Activated B cell treated with CpG ODN at 0.5 μM for 24 hours (primary cell): ENCODE results near the gene ARID3B. TPM values are rescaled to one million over a fixed set of nuclear protein-coding genes. Genes with fewer than 3 reads are reported as not detected.
"Not testable (repeated sequence)": the region's sequence is repeated elsewhere in the genome, so short reads cannot be mapped to it uniquely, and the experiment has no call there.

ENCODE experiments used
- ATAC-seq: fragments of 200-7000 bp; cut with Tn5 transposase; one replicate; pipeline ENCODE4 v1.10.0; 2021; ENCODE audit warnings: low read depth, mild to moderate bottlenecking, moderate library complexity
- CTCF ChIA-PET: fragments of 350-600 bp; sonication (Branson Sonifier 250); formaldehyde crosslinking; loops from one replicate; lab custom pipeline; 2021; ENCODE audit warnings: antibody characterized with exemption; lab: Charles Lee
- POLR2A ChIA-PET: fragments of 350-600 bp; sonication (Branson Sonifier 250); formaldehyde crosslinking; loops from one replicate; lab custom pipeline; 2021; ENCODE audit warnings: antibody characterized with exemption; lab: Charles Lee
- DNase-seq: peaks from one replicate; pipeline ENCODE4 v3.0.0; 2022
- H3K27ac Mint-ChIP-seq: one replicate; pipeline ENCODE4 v1.8.0; 2020; ENCODE audit warnings: mixed read lengths
- H3K27me3 Mint-ChIP-seq: one replicate; pipeline ENCODE4 v1.8.0; 2021; ENCODE audit warnings: mixed read lengths
- H3K36me3 Mint-ChIP-seq: one replicate; pipeline ENCODE4 v1.8.0; 2021; ENCODE audit warnings: low read depth, mixed read lengths
- H3K4me1 Mint-ChIP-seq: one replicate; pipeline ENCODE4 v1.8.0; 2021; ENCODE audit warnings: mixed read lengths
- H3K4me3 Mint-ChIP-seq: one replicate; pipeline ENCODE4 v1.8.0; 2020; ENCODE audit warnings: mild to moderate bottlenecking, mixed read lengths
- H3K9me3 Mint-ChIP-seq: one replicate; pipeline ENCODE4 v1.8.0; 2020; ENCODE audit warnings: mixed read lengths
- intact Hi-C: fragments of 100-400 bp; cut with micrococcal nuclease; formaldehyde crosslinking; loops from one replicate; pipeline ENCODE4 v1.15.1; 2024
- total RNA-seq: library from RNA; stranded (reverse); gene quantifications from 2 replicates; pipeline ENCODE4 v1.2.3, GENCODE V29; 2022
- TF ChIP-seq, protein P1 (sequence below): fragments of 200-600 bp; IDR thresholded peaks from one replicate; pipeline ENCODE4 v1.8.0; 2022; ENCODE audit warnings: antibody characterized with exemption, mild to moderate bottlenecking

Gene ARID3B
- total RNA-seq, 1 donor from 2014 or later, result 26.9 TPM

DNA sequence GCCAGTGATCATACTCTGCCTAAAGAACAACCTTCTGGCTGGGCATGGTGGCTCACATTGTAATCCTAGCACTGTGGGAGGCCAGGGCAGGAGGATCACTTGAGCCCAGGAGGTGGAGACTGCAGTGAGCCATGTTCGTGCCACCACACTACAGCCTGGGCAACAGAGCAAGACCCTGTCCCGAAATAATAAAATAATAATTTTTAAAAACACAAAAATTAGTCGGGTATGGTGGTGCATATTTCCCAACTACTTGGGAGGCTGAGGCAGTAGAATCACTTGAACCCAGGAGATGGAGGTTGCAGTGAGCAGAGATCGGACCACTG is 34.5 kb upstream of the ARID3B start:
- intact Hi-C loops, result no loop called here
- ATAC-seq (no peak), DNase-seq (no peak)
- no peaks in the 10 kb centered on the region for H3K27me3 Mint-ChIP-seq
- no peak overlapping the region for H3K4me3 Mint-ChIP-seq
- H3K36me3 Mint-ChIP-seq, result peaks cover 23% of the 10 kb centered on the region
- POLR2A ChIA-PET, result no interaction called here
- TF ChIP-seq, protein P1, sequence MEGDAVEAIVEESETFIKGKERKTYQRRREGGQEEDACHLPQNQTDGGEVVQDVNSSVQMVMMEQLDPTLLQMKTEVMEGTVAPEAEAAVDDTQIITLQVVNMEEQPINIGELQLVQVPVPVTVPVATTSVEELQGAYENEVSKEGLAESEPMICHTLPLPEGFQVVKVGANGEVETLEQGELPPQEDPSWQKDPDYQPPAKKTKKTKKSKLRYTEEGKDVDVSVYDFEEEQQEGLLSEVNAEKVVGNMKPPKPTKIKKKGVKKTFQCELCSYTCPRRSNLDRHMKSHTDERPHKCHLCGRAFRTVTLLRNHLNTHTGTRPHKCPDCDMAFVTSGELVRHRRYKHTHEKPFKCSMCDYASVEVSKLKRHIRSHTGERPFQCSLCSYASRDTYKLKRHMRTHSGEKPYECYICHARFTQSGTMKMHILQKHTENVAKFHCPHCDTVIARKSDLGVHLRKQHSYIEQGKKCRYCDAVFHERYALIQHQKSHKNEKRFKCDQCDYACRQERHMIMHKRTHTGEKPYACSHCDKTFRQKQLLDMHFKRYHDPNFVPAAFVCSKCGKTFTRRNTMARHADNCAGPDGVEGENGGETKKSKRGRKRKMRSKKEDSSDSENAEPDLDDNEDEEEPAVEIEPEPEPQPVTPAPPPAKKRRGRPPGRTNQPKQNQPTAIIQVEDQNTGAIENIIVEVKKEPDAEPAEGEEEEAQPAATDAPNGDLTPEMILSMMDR, result no peak
- no peak overlapping the region for H3K27ac Mint-ChIP-seq
- CTCF ChIA-PET, result no interaction called here
- H3K4me1 Mint-ChIP-seq, result peaks cover 4% of the 10 kb centered on the region
- no peaks in the 10 kb centered on the region for H3K9me3 Mint-ChIP-seq

DNA sequence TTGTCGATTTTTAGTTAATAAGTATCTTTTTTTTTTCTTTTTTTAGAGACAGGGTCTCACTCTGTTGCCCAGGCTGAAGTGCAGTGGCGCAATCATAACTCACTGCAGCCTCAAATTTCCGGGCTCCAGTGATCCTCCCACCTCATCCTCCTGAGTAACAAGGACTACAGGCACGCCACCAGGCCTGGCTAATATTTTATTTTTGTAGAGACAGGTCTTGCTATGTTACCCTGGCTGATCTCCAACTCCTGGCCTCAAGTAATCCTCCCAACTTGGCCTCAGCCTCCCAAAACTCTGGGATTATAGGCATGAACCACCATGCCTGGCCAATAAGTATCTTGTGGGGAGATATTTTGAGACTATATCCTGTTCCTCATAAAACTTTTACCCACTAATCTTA is 29.4 kb upstream of the ARID3B start:
- intact Hi-C loops, result no loop called here
- H3K36me3 Mint-ChIP-seq, result no peaks in the 10 kb centered on the region
- DNase-seq (no peak), ATAC-seq (no peak)
- H3K4me1 Mint-ChIP-seq, result peaks cover 14% of the 10 kb centered on the region
- no peaks in the 10 kb centered on the region for H3K9me3 Mint-ChIP-seq
- ChIA-PET CTCF (no interaction called here), POLR2A (no interaction called here)
- H3K4me3 Mint-ChIP-seq, result no peak overlapping the region
- TF ChIP-seq, protein P1, result no peak
- H3K27ac Mint-ChIP-seq, result peak overlapping the region; percentile 20
- no peaks in the 10 kb centered on the region for H3K27me3 Mint-ChIP-seq

DNA sequence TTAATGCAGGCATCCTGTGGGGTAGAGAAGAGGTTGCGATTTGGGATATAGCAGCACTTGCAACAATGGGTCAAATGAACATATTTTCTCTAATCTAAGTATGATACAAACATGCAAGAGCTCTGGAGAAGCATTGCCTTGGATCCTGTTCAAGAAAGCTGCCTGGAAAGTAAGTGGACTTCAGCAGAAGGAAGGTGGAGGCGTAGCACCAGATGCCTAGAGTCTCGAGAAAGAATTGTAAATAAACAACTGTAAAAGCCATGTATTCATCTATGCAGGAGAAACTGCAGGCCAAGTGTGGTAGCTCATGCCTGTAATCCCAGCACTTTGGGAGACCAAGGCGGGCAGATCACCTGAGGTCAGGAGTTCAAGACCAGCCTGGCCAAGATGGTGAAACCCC is 27.0 kb upstream of the ARID3B start:
- H3K4me1 Mint-ChIP-seq, result peaks cover 14% of the 10 kb centered on the region
- ATAC-seq, H3K27me3 Mint-ChIP-seq, H3K36me3 Mint-ChIP-seq, intact Hi-C loops, CTCF ChIA-PET, DNase-seq, H3K27ac Mint-ChIP-seq, H3K4me3 Mint-ChIP-seq, H3K9me3 Mint-ChIP-seq: not testable (repeated sequence)
- POLR2A ChIA-PET, result interaction anchor here (1.6 kb wide), 1 partner anchor 27 kb away, joined by 3 read pairs; the partner anchor contains the start of gene ARID3B

DNA sequence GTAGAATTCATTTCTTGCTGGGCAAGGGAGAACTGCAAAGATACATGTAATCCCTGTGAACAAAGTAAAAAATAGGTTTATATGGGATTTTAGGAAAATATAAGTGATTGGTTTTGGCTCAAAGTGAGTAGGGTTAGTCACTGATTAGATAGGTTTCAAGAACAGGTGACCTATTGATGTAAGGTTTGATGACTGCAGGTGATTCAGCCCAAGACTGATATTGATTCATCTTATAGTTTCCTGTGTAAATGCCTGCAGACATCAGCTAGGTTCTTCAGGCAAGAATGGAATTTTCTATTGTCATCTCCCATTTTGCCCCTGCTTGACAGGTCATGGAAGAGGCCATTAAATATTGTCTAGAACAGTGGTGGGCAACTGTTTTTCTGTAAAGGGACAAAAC is 23.9 kb upstream of the ARID3B start:
- ATAC-seq, result no peak
- CTCF ChIA-PET, result no interaction called here

DNA sequence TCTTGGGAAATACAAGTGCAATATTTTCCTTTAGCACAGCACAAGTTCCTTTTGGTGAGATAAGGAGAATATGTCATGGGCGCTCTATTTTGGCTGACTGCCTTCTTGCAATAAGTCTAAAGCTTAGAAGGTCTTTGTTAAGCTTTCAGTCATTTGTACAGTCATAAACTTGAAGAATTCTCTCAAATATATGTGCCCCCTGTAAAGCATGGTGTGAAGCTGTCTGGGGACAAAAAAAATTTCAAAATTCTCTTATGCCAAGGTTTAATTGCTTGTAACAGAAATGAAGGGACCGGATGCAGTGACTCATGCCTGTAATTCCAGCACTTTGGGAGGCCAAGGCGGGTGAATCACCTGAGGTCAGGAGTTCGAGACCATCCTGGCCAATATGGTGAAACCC is 21.7 kb upstream of the ARID3B start:
- no peaks in the 10 kb centered on the region for H3K4me1 Mint-ChIP-seq
- no peak for ATAC-seq
- intact Hi-C loops, result no loop called here
- CTCF ChIA-PET, result no interaction called here
- H3K36me3 Mint-ChIP-seq, result no peaks in the 10 kb centered on the region
- TF ChIP-seq, protein P1, result no peak
- DNase-seq, result no peak
- no peak overlapping the region for H3K4me3 Mint-ChIP-seq
- no peaks in the 10 kb centered on the region for H3K27me3 Mint-ChIP-seq
- no peak overlapping the region for H3K27ac Mint-ChIP-seq
- H3K9me3 Mint-ChIP-seq, result no peaks in the 10 kb centered on the region
- POLR2A ChIA-PET, result no interaction called here

More for the DNA sequence above, 23.9 kb upstream of the ARID3B start:
- H3K27ac Mint-ChIP-seq, result no peak overlapping the region
- no peak overlapping the region for H3K4me3 Mint-ChIP-seq
- peaks cover 4% of the 10 kb centered on the region for H3K4me1 Mint-ChIP-seq
- H3K36me3 Mint-ChIP-seq, result no peaks in the 10 kb centered on the region
- no peak for DNase-seq
- TF ChIP-seq, protein P1, result no peak
- POLR2A ChIA-PET, result no interaction called here
- H3K27me3 Mint-ChIP-seq, result no peaks in the 10 kb centered on the region
- intact Hi-C loops, result no loop called here
- H3K9me3 Mint-ChIP-seq, result no peaks in the 10 kb centered on the region

DNA sequence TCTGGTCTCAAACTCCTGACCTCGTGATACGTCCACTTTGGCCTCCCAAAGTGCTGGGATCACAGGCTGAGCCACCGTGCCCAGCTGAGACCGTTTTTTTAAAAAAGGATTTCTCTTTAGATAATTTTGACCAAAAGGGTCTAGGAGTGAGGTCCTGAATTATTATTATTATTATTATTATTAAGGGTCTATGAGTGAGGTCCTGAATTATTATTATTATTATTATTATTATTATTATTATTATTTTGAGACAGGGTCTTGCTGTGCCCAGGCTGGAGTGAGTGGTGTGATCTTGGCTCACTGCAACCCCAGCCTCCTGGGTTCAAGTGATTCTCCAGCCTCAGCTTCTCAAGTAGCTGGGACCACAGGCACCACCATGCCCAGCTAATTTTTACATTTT is 20.6 kb upstream of the ARID3B start:
- no peaks in the 10 kb centered on the region for H3K4me1 Mint-ChIP-seq
- no peak overlapping the region for H3K4me3 Mint-ChIP-seq
- intact Hi-C loops, result no loop called here
- H3K9me3 Mint-ChIP-seq, result no peaks in the 10 kb centered on the region
- no peak overlapping the region for H3K27ac Mint-ChIP-seq
- ChIA-PET CTCF (no interaction called here), POLR2A (no interaction called here)
- ATAC-seq (no peak), DNase-seq (no peak)
- TF ChIP-seq, protein P1, result no peak
- H3K36me3 Mint-ChIP-seq, result no peaks in the 10 kb centered on the region
- H3K27me3 Mint-ChIP-seq, result no peaks in the 10 kb centered on the region
